Measurements from ENCODE around the gene CMIP. TPM values are rescaled to one million over a fixed set of nuclear protein-coding genes. Genes with fewer than 3 reads are reported as not detected.

CMIP gene
- total RNA-seq, 1 donor from 2014 or later = 163 TPM

GRCh38 chr16:81519301-81520150 lies 74.9 kb downstream of the CMIP start:
- H3K9me3 Mint-ChIP-seq (ENCODE audit: unreplicated experiment) = peaks cover 16% of the 10 kb centered on the region
- no peak for TF ChIP-seq CTCF (IDR thresholded peaks at IDR 0.05; ENCODE audit: partially characterized antibody, unreplicated experiment)
- H3K27ac Mint-ChIP-seq (ENCODE audit: unreplicated experiment) = peak overlapping the region; percentile 52
- H3K4me3 Mint-ChIP-seq (ENCODE audit: unreplicated experiment) = no peak overlapping the region
- no peaks in the 10 kb centered on the region for H3K36me3 Mint-ChIP-seq (ENCODE audit: unreplicated experiment)
- no peak for DNase-seq
- H3K4me1 Mint-ChIP-seq (ENCODE audit: low read depth, unreplicated experiment) = peaks cover 29% of the 10 kb centered on the region
- H3K27me3 Mint-ChIP-seq (ENCODE audit: unreplicated experiment) = peaks cover 11% of the 10 kb centered on the region

GRCh38 chr16:81520151-81520470 lies 75.5 kb downstream of the CMIP start:
- Mint-ChIP-seq H3K27ac (ENCODE audit: unreplicated experiment) (no peak overlapping the region), H3K4me1 (ENCODE audit: low read depth, unreplicated experiment) (peaks cover 27% of the 10 kb centered on the region), H3K36me3 (ENCODE audit: unreplicated experiment) (no peaks in the 10 kb centered on the region), H3K4me3 (ENCODE audit: unreplicated experiment) (no peak overlapping the region), H3K9me3 (ENCODE audit: unreplicated experiment) (peaks cover 16% of the 10 kb centered on the region), H3K27me3 (ENCODE audit: unreplicated experiment) (peaks cover 10% of the 10 kb centered on the region)
- no peak for DNase-seq
- no peak for TF ChIP-seq CTCF (IDR thresholded peaks at IDR 0.05; ENCODE audit: partially characterized antibody, unreplicated experiment)

- peaks cover 13% of the 10 kb centered on the region for H3K9me3 Mint-ChIP-seq (ENCODE audit: unreplicated experiment)
- no peak for TF ChIP-seq CTCF (IDR thresholded peaks at IDR 0.05; ENCODE audit: partially characterized antibody, unreplicated experiment)
- H3K27me3 Mint-ChIP-seq (ENCODE audit: unreplicated experiment) = peaks cover 8% of the 10 kb centered on the region
- H3K27ac Mint-ChIP-seq (ENCODE audit: unreplicated experiment) = peak overlapping the region; percentile 64
- no peaks in the 10 kb centered on the region for H3K36me3 Mint-ChIP-seq (ENCODE audit: unreplicated experiment)
- peak overlapping the region; percentile 78 for H3K4me3 Mint-ChIP-seq (ENCODE audit: unreplicated experiment)
- no peak for DNase-seq
- H3K4me1 Mint-ChIP-seq (ENCODE audit: low read depth, unreplicated experiment) = peaks cover 23% of the 10 kb centered on the region
These were observed 76.0 kb downstream of the CMIP start for GRCh38 chr16:81520560-81521135.

GRCh38 chr16:81521141-81521626 lies 76.6 kb downstream of the CMIP start:
- peak; percentile 67 for DNase-seq

More at GRCh38 chr16:81521141-81521626, 76.6 kb downstream of the CMIP start:
- peaks cover 11% of the 10 kb centered on the region for H3K9me3 Mint-ChIP-seq (ENCODE audit: unreplicated experiment)
- no peak for TF ChIP-seq CTCF (IDR thresholded peaks at IDR 0.05; ENCODE audit: partially characterized antibody, unreplicated experiment)
- H3K4me1 Mint-ChIP-seq (ENCODE audit: low read depth, unreplicated experiment) = peaks cover 19% of the 10 kb centered on the region
- H3K27me3 Mint-ChIP-seq (ENCODE audit: unreplicated experiment) = peaks cover 6% of the 10 kb centered on the region
- no peaks in the 10 kb centered on the region for H3K36me3 Mint-ChIP-seq (ENCODE audit: unreplicated experiment)
- peak overlapping the region; percentile 64 for H3K27ac Mint-ChIP-seq (ENCODE audit: unreplicated experiment)
- peak overlapping the region; percentile 78 for H3K4me3 Mint-ChIP-seq (ENCODE audit: unreplicated experiment)

All from glutamatergic neuron (in vitro differentiated cells).